Measurements from ENCODE around the gene PCGF1.
A peak's percentile ranks its signal among the peaks of the same experiment; 100 is the strongest.

Gene PCGF1

DNA sequence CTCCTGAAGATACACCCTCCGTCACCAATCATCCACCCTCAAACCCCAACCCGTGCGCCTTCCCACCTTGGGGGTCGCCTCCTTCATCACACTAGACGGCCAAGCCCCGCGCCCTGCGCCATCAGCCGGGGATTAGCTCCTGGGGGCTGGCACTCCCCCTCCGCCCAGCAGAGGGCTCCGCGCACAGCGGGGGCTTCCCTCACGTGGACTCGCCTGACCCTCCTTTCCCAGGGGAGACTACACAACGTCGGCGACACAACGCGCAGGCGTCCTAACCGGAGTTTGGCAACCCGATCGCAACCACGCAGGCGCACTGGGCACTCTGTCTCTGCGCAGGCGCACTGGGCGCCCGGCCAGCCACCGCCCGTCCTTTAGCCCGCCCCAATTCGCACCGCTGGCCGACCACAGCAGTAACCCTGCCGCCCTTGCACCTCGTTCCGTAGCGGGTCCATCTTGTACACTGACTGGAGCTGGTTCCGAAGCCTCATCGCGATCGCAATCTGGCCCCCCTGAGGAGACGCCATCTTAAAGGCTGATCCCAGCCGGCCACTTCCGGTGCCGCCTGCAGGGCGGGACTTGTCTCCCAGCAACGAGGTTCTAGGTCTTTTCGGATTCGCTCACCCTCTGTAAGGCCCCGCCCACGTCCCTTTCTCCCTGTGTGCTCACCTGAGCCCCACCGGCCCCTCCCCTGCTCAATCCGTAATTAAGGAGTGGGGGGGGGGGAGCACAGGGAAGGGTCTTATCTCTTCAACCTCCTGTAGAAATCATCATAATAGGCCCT lies at the start of gene PCGF1:
PCGF1 (minus strand) TSS at position 551 of the 781 bp plus-strand sequence; CDS start at position 524, 27 bp downstream.
- peak; percentile 96 for DNase-seq

DNA sequence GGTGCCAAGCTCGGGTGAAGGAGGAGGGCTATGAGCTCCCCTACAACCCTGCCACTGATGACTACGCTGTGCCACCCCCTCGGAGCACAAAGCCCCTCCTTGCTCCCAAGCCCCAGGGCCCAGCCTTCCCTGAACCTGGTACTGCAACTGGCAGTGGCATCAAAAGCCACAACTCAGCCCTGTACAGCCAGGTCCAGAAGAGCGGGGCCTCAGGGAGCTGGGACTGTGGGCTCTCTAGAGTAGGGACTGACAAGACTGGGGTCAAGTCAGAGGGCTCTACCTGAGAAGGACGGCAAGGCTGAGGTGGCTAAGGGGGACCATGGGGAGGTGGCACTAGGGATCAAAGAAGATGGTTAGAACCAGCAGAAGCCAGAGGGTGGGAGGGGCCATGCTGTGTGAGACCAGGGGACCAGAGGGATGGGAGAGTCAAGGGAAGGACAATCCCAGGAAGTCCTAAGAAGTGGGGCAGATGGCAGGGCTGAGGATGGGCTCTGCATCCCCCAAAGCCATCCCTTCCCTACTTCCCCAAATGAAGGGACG lies 49.4 kb upstream of the PCGF1 start:
- no peak for DNase-seq

DNA sequence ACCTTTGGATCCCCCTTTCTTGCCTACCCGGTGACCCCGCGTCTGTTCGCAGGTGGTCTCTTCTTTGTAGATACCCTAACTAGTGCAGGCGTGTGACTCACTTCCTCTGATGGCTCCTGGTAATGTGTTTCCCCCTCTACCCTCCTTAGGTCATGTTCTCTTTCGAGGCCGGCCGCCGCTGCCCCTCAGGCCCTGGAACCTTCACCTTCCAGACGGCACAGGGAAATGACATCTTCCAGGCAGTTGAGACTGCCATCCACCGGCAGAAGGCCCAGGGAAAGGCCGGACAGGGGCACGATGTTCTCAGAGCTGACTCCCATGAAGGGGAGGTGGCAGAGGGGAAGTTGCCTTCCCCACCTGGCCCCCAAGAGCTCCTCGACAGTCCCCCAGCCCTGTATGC lies 48.7 kb upstream of the PCGF1 start:
- DNase-seq, result no peak

DNA sequence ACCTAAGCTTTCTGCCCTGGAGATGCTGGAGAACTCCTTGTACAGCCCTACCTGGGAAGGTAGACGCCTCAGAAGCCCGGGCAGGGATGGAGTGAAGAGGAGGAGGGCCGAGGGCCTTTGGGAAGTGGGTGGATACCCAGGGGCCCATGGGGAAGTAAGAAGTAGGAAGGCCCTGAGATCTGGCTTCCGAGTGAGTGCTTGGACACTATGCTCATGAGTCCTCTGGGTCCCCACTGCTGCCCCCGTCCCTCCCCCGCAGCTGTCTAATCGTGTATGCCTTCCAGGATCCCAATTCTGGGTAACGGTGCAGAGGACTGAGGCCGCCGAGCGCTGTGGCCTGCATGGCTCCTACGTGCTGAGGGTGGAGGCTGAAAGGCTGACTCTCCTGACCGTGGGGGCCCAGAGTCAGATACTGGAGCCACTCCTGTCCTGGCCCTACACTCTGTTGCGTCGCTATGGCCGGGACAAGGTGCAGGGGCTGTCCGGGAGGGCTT lies 48.2 kb upstream of the PCGF1 start:
- DNase-seq, result peak; percentile 43

DNA sequence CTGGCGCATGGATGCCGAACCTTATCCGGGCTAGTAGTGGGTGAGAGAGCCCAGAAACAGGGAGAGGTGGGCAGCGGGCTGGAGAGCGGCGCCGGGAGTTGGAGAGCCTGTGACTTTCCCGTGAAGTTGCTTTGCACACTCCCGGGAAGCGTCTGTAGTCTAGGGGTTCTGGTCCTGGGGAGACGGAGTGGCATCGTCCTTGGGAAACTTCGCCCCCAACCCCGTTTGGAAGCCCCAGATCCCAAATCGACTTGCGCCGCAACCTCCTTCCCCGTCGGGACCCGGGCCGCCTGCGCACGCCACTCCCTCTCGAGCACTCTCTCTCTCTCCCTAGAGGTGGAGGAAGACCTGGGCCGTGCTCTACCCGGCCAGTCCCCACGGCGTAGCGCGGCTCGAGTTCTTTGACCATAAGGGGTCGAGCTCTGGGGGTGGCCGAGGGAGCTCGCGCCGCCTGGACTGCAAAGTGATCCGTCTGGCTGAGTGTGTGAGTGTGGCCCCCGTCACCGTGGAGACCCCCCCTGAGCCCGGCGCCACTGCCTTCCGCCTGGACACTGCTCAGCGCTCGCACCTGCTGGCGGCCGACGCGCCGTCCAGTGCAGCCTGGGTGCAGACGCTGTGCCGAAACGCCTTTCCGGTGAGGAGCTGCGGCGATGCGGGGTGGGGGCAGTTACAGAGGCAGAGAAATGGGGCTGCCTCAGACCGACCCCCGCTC lies 47.5 kb upstream of the PCGF1 start:
- DNase-seq, result peak; percentile 23

DNA sequence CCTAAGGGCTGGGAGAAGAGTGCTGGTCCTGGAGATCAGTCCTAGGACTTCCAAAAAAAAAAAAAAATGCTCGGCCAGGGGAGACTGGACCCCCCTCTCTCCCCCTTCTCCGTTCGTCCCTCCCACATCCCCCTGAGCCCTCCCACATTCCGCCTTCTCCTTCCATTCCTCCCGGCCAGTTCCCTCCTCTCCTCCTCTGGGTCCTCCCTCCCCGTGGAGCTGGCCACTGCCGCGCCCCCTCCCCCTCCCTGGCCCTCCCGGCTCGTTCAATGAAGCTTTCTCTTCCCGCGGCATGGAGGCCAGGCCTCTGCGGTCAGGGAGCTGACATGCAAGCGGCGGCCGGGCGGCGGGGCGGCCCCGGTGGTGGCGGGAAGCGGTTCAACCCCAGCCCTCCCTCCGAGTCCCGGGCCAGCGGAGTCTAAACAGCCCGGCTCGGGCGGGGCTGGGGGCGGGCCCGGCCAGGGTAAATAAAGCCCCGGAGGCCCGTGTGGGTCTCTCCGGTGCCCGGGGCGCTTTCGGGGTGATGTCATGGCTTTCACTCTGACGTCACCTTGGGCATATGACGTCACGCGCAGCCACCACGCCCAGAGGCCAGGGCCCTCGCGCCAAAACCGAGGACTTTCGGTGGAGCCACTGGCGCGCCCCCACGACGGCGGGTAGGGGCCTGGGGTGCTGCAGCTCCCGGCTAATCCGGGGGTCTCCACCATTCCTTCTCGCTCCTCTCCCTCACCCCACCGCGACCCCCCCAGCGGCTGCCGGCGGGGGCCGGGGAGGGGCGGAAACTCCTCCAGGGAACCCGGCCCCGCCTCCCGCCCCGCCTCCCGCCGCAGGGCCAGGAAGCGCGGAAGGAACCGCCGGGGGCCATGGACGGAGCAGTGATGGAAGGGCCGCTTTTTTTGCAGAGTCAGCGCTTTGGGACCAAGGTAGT lies 46.7 kb upstream of the PCGF1 start, which contains the start of the genes DOK1 and LOXL3:
DOK1 (plus strand) TSS at position 829 of the 928 bp plus-strand sequence; CDS start at position 864, 35 bp downstream.
LOXL3 (minus strand) TSS at position 51 of the 928 bp plus-strand sequence. CDS start 1,308 bp downstream, outside the sequence.
- peak; percentile 66 for DNase-seq

DNA sequence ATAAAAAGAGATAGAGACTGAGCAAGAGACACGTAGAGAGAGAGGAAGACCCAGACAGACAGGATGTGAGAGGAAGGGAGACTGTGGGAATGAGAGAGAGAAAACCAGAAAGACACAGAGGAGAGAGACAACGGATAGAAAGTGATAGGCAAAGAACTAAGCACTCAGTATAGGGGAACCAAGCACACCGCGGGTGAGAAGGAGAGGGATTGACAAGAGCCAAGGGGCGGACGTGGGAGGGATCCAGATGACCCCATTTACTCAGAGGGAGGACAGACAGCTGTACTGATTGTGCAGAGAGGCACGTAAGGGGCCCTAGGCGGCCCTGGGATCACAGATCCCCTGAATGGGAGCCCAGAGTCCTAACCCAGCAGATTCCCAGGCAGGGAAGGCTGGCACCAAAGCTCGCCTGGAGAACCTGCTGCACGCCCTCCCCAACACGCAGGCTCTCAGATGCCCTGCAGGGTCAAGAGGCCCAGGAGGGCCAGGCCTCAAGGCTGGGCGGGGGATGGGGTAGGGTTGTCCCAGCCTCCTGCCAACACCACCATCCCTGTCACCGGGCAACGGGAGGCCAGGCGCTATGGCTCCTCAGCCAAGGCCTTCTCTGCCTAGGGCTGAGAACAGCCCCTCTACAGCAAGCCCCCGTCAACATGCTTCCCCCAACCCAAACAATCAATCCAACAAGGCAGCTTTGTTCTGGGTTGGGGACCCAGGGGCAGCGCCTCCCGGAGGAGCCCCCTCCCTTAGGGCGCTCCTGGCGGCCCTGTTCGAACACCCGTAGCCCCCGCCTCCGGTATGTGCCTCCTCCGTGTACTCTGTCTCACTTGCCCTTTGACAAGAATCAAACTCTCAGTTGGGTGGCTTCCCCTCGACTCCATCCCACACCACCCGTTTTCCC lies 45.7 kb upstream of the PCGF1 start:
- no peak for DNase-seq

DNA sequence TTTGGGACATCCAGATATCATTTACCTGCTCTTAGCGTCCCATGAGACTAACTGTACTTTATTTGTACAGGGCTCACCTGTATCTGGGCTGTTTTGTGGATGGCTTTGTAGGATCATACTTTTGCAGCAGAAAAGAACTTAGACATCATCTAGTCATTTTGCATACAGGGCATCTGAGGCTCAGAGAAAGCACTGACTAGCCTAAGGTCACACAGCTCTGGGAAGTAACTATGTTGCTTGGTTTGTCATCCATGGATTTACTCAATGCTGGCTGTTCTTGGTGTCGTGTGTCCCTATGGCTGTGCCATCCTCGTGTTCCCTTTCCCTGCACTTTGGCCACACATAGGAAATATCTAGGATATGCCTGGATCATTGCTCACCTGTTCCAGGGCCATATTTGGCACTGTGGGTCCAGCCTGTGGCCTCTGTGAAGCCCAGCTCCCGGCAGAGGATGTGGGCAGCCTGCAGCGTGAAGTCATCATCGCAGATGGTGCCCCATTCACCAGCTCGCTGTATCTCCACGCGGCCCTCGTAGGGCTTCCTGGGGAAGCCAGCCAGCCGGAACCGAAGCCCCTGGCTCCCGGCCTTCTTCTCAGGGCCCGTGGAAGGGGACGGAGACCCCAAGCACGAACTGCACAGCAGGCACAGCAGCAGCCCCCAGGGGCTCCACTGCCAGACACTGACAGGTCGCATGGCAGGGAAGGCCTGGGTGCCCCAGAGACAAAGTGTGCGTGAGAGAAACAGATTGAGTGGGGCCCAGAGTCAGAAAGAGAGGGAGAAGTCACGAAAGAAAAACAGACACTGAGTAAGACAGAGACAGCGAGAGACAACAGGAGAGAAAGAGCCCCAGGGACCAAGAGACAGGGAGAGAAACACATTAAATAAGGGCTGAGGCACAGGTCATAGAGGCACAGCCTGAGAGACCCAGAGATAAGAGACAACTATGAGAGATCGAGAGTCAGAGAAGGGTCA lies 44.7 kb upstream of the PCGF1 start:
- DNase-seq, result no peak

DNA sequence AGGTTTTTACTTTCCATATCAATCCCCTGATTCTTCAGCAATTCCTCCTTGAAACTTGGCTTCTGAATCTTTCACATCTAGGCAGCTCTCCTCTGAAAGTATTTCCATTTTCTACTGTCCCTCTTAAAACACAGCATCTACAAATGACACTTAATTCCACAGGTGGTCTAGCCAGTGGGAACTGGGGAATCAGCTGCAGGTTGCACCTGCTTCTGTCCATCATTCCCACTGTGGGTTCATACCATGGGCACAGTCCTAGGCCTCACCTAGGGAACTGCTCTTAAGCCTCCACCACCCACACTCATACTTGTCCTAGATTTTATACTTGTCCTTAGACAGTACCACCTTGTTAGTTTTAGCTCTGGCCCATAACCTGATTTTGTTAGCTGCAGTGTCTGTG lies 44.0 kb upstream of the PCGF1 start:
- no peak for DNase-seq

DNA sequence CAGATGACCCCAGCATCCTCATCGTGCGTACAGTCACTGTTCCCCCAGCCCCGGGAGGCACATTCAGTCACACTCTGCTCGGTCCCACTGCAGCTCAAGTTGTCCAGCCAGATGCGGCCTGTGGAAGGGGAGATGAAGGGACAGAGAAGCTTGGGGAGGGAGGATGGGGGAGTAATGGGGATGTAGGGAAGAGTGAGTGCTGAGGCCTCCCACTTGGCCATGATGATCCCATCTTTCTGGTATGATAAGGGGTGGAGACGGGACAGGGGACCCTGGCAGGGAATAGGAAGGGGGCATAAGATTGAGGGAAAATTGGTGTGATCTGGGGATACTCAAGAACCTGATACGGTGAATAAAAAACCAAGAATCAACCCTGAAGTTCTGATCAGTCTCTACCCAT lies 42.7 kb upstream of the PCGF1 start:
- DNase-seq, result no peak

DNA sequence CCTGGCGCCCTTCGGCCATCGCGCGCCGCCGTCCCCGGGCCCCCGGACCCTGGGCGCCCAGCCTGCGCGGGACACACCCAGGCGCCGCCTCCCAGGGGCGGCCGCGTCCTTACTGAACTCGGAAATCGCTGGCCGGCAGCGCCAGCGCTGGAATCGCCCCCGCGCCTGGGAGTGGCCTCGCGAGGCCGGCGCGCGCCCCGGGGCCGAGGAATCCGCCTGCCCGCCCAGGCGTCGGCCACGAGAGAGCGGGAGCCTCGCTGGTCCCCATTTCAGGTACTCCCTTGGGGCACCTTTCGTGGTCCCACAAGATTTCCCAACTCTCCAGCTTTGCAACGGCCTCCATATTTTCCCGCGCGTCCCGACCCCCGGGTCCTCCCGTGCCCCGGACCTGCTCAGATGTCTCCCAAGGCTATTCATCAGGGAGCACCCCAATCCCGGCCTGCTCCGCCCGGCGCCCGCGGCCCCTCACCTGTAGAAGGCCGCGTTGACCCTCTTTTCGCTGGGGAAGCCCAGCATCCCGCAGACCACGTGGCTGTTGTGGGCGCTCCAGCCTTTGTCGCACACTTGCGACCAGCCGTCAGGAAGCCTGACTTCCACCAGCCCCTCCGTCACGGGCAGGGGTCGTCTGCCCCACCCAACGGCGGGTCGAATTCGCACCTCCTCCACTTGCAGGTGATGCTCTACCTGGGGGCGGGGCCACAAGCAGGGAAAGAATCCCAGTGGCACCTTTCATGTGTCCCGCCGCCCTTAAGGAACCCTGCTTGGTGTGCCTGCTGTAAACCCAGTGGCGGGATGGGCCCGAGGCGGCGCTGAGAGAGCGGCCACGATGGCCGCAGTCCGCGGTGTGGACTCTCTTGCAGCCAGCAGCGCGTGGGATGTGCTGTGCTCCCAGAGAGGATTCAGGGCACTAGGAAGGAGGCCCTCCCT lies 41.7 kb upstream of the PCGF1 start:
- DNase-seq, result peak; percentile 24

DNA sequence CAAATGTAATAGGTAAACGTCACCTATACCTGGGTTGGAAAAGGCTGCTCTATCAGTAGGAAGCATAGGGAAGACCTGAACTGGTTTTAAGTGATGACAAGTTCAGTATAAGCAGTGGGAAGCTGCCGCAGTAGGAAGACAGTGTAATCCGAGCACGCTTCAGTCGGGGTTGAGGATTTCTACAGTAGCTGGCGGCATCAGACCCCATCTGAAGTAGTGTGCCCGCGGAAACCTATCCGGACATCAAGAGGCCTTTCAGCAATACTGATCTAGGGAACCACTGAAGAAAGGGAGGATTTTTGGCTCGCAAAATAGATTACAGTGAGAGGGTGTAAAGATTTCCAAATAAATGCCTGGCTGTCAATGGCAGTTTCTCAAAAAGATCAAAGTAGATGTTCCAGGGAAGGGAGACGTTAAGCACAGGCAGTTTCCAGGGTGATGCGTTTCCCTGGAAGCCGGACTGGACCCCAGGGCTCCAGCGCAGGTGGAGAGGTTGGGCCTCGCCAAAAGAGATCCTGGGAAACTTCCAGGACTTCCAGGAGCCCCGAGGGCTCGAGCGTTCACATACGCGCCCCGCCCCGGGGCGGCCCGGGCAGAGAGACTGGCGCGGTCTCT lies 40.9 kb upstream of the PCGF1 start:
- DNase-seq, result no peak

DNA sequence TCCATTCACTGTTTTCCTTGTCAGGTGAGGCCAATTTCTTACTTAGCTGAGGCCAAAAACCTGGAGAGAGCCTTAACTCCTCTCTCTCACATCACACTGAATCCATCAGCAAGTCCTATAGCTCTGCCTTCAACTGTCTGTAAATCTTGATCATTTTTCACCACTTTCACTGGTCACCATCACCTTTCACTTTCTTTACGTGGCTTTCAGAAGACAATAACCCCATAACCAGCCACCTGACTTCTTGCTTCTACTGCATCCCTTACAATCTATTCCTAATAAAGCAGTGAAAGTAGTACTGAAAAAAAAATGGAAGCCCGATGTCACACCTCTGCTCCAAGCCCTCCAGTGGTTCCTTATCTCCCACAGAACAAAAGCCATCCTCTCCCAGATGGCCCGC lies 38.5 kb upstream of the PCGF1 start:
- no peak for DNase-seq

DNA sequence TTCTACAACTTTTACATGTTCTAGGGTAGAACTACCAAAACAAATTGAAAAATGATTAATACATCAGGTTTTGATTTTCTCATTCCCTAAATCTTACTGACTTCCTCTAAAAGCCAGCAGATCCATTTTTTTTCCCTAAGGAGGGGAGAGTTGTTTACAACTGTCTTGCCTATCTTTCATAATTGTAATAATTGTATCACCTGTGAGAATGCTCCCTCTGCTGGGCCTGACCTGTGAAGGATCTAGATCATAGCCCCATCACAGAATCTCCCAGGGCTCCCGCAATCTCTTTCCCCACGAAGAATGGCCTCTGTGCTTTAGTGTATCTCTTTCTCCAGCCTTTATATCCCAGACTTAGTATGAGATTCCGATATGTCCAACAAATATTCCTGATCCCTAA lies 37.1 kb upstream of the PCGF1 start:
- no peak for DNase-seq

DNA sequence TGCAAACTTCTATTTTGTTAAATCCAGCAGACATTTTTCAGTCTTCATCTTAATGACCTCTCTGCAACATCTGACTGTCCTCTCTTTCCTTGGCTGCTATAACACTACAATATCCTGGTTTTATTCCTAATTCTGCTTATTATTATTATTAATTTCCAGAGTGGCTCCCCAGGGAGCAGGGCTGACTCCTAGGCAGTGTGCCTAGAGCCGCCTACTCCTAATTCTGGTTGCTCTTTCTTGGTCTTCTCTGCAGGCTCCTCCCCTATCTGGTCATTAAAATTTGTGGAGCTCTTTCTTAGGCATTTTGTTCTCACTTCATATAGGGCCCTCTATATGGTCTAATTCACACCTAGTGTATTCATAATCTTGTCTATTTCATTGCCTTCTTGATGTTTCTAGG lies 35.5 kb upstream of the PCGF1 start:
- DNase-seq, result no peak

DNA sequence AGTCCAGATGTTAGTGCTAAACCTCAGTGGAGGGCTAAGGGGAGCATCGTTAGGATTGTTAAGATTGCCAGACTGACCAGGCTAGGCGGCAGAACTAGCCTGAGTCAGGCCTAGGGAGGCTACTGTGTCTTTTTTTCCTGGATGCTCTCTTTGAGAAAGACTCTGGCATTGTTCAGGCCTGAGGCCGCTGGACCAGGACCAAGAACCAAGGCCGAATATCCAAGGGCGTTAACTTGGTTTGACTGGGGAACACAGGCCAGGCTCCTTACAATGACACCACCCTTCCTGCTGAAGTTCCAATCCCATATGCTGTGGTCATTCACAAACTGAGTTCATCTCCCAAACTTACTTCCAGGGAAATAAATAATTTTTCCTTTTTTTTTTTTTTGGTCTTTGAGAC lies 32.8 kb upstream of the PCGF1 start:
- no peak for DNase-seq

DNA sequence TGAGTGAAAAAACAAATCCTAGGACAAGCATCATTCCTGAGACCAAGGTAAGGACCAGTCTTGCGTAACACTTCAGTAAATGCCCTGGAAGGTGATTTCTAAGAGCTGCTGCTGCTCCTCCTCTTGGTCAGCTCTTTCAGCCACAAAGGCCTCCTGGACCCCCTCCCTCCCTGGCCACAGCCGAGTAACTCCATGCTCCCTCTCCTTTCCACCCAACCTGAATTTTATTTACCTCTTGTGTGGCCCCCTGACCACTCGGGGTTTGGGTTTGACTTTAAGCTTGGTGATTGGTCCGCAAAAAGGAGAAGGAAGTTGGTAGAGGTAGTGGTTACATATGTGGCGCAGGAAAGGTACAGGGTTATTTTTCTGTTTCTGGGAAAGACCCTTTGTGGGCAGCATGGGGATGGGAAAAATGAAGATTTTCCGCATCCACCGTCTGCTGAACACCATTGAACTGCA lies 31.4 kb upstream of the PCGF1 start:
- no peak for DNase-seq

DNA sequence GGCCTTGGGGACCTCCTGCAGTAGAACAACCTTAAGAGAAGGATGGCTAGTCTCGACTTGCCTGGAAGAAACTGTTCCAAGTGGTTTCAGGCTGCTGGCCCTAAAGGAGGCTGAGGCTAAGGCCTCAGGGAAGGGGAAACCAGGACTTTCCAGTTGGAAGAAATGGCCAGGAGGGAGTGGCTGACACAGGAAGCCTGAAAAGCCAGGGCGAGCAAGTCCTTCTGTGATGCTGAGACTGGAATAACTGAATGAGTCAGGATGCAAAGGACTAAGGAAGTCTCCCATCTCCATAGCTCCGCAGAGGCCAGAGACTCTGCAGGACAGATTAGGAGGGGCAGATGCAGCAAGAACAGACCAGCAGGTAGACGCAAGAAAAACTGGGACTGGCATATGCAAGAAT lies 29.6 kb upstream of the PCGF1 start:
- DNase-seq, result no peak

Measured in MV-4-11 (cell line).